Measurements from ENCODE around the gene DENND6B. TPM values are rescaled to one million over a fixed set of nuclear protein-coding genes. Genes with fewer than 3 reads are reported as not detected.

The DENND6B gene
- total and polyA plus RNA-seq, 2 donors (not counting 1 experiment from before 2014, with no cell fraction given) = 2.8 to 10.3 TPM

DNA sequence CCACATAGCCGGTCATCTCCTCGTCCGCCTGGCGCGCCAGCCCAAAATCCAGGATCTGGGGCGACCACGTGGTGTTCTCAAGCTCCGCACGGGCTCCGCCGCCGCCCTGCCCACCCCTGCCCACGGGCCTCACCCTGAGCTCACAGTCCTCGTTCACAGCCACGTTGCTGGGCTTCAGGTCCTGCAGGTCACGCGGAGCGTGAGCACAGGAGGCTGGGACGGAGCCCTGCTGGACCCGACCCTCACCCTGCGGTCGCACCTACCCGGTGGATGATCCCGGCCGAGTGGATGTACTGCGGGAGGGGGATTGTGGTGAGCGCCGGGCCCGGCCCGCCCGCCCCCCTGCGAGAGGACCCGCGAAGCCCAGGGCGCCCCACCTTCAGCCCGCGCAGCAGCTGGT lies 59.8 kb downstream of the DENND6B start:
- ATAC-seq (ENCODE audit: low read depth) = no peak
- peaks cover 5% of the 10 kb centered on the region for H3K27me3 Mint-ChIP-seq
- TF ChIP-seq EZH2 (IDR thresholded peaks at IDR 0.05; ENCODE audit: borderline replicate concordance, insufficient read depth, low read depth, low read length, poor library complexity, severe bottlenecking) = no peak
- TF ChIP-seq CTCF (IDR thresholded peaks at IDR 0.05) = no peak
- peaks cover 26% of the 10 kb centered on the region for H3K4me1 Mint-ChIP-seq
- Histone ChIP-seq H3K4me3 (ENCODE audit: control extremely low read depth in 1 of 5, extremely low read depth in 1 of 5, insufficient read depth in 1 of 5, low read depth in 2 of 5, low read length in 4 of 5) (no peak overlapping the region), H2AFZ (ENCODE audit: insufficient read depth, low read depth, low read length, poor library complexity, severe bottlenecking) (no peak overlapping the region), H3K36me3 (replicated peaks in 1 of 2; ENCODE audit: control extremely low read depth in 1 of 2, control insufficient read depth in 1 of 2, extremely low read depth in 1 of 2, insufficient read depth in 2 of 2, low read length in 1 of 2) (no peaks in the 10 kb centered on the region), H3K27me3 (replicated peaks in 1 of 4; ENCODE audit: control extremely low read depth in 1 of 4, control insufficient read depth in 3 of 4, insufficient read depth in 4 of 4, low read length in 3 of 4) (peaks cover 0 to 37% (median 14%) of the 10 kb centered on the region in 4 experiments), H3K79me2 (ENCODE audit: control insufficient read depth, insufficient read depth, low read length) (no peaks in the 10 kb centered on the region), H3K4me1 (ENCODE audit: control insufficient read depth in 2 of 2, insufficient read depth in 2 of 2, low read length in 2 of 2) (peaks cover 33 to 42% of the 10 kb centered on the region in 2 donors), H3K4me2 (replicated peaks; ENCODE audit: low read depth, low read length, poor library complexity, severe bottlenecking) (no peak overlapping the region), H3K9me3 (ENCODE audit: control extremely low read depth in 1 of 3, control insufficient read depth in 2 of 3, insufficient read depth in 1 of 3, low read length in 2 of 3) (no peaks in the 10 kb centered on the region), H4K20me1 (ENCODE audit: control insufficient read depth, insufficient read depth, low read length, poor library complexity, severe bottlenecking) (peaks cover 11% of the 10 kb centered on the region), H3K27ac (ENCODE audit: low read length in 2 of 2) (no peak overlapping the region), H3K9ac (ENCODE audit: low read length) (no peak overlapping the region)
- DNase-seq = no peak
- H3K9me3 Mint-ChIP-seq (ENCODE audit: insufficient read depth) = no peaks in the 10 kb centered on the region
- ChIA-PET CTCF (interaction anchor here (1.2 kb wide), 1 partner anchor 23 kb away, joined by 4 read pairs; the partner anchor contains the start of gene TUBGCP6), POLR2A (interaction anchor here (0.5 kb wide), 1 partner anchor 297 kb away, joined by 4 read pairs; no protein-coding TSS in a partner anchor)
- no peak overlapping the region for H3K4me3 Mint-ChIP-seq
- 93% methylated on average over 33 of the region's 37 CpGs for WGBS (ENCODE audit: insufficient coverage)
- intact Hi-C loops (cut with micrococcal nuclease) = no loop called here
- H3K27ac Mint-ChIP-seq = no peak overlapping the region

- no peak overlapping the region for H3K27ac ChIP-seq (ENCODE audit: low read length in 2 of 2)
- no peak overlapping the region for H2AFZ ChIP-seq (ENCODE audit: insufficient read depth, low read depth, low read length, poor library complexity, severe bottlenecking)
- H3K9ac ChIP-seq (ENCODE audit: low read length) = no peak overlapping the region
- H3K4me2 ChIP-seq (replicated peaks; ENCODE audit: low read depth, low read length, poor library complexity, severe bottlenecking) = no peak overlapping the region
- H3K36me3 ChIP-seq (replicated peaks in 1 of 2; ENCODE audit: control extremely low read depth in 1 of 2, control insufficient read depth in 1 of 2, extremely low read depth in 1 of 2, insufficient read depth in 2 of 2, low read length in 1 of 2) = no peaks in the 10 kb centered on the region
- Mint-ChIP-seq H3K9me3 (ENCODE audit: insufficient read depth) (no peaks in the 10 kb centered on the region), H3K27ac (peak overlapping the region; percentile 53), H3K4me3 (no peak overlapping the region), H3K27me3 (peaks cover 7% of the 10 kb centered on the region), H3K4me1 (peaks cover 22% of the 10 kb centered on the region)
- no peaks in the 10 kb centered on the region for H3K9me3 ChIP-seq (ENCODE audit: control extremely low read depth in 1 of 3, control insufficient read depth in 2 of 3, insufficient read depth in 1 of 3, low read length in 2 of 3)
- H3K4me3 ChIP-seq (ENCODE audit: control extremely low read depth in 1 of 5, extremely low read depth in 1 of 5, insufficient read depth in 1 of 5, low read depth in 2 of 5, low read length in 4 of 5) = no peak overlapping the region
- TF ChIP-seq EZH2 (IDR thresholded peaks at IDR 0.05; ENCODE audit: borderline replicate concordance, insufficient read depth, low read depth, low read length, poor library complexity, severe bottlenecking) = no peak
- TF ChIP-seq CTCF (IDR thresholded peaks at IDR 0.05) = no peak
- ChIA-PET CTCF (no interaction called here), POLR2A (no interaction called here)
- DNase-seq = no peak
- peaks cover 28 to 35% of the 10 kb centered on the region in 2 donors for H3K4me1 ChIP-seq (ENCODE audit: control insufficient read depth in 2 of 2, insufficient read depth in 2 of 2, low read length in 2 of 2)
- no peak for ATAC-seq (ENCODE audit: low read depth)
- no peaks in the 10 kb centered on the region for H3K79me2 ChIP-seq (ENCODE audit: control insufficient read depth, insufficient read depth, low read length)
- H3K27me3 ChIP-seq (replicated peaks in 1 of 4; ENCODE audit: control extremely low read depth in 1 of 4, control insufficient read depth in 3 of 4, insufficient read depth in 4 of 4, low read length in 3 of 4) = peaks cover 0 to 38% (median 13%) of the 10 kb centered on the region in 4 experiments
- no peaks in the 10 kb centered on the region for H4K20me1 ChIP-seq (ENCODE audit: control insufficient read depth, insufficient read depth, low read length, poor library complexity, severe bottlenecking)
- WGBS (ENCODE audit: insufficient coverage) = 90% methylated on average over 14 of the region's 15 CpGs
- intact Hi-C loops (cut with micrococcal nuclease) = no loop called here
Measured at GRCh38 chr22:50264946-50265669, 61.7 kb downstream of the DENND6B start.
